Measurements from ENCODE around the gene GAL3ST2. TPM values are rescaled to one million over a fixed set of nuclear protein-coding genes. Genes with fewer than 3 reads are reported as not detected.
"Not testable (repeated sequence)": the region's sequence is repeated elsewhere in the genome, so short reads cannot be mapped to it uniquely, and the experiment has no call there.

The GAL3ST2 gene
- total and polyA plus RNA-seq, 4 donors: 0.40 TPM; not detected in 3

GRCh38 chr2:241788572-241788971 lies 11.9 kb downstream of the GAL3ST2 start:
- Histone ChIP-seq H3K27ac (ENCODE audit: low read depth in 1 of 2, low read length in 1 of 2) (no peak overlapping the region), H3K4me1 (ENCODE audit: control insufficient read depth in 5 of 5, insufficient read depth in 5 of 5, low read length in 5 of 5) (no peaks in the 10 kb centered on the region), H3K27me3 (ENCODE audit: control insufficient read depth in 3 of 3, insufficient read depth in 3 of 3, low read length in 2 of 3) (peaks cover 0 to 4% (median 3%) of the 10 kb centered on the region in 3 donors), H3K9ac (ENCODE audit: insufficient read depth in 1 of 2, low read length in 2 of 2) (no peak overlapping the region), H3K9me3 (ENCODE audit: control insufficient read depth in 4 of 4, insufficient read depth in 3 of 4, low read length in 3 of 4) (peaks cover 0 to 2% (median 0%) of the 10 kb centered on the region in 4 donors), H3K4me3 (no peak overlapping the region), H3K36me3 (ENCODE audit: control insufficient read depth in 4 of 4, insufficient read depth in 4 of 4, low read length in 4 of 4) (no peaks in the 10 kb centered on the region)
- TF ChIP-seq CTCF (IDR thresholded peaks at IDR 0.05; ENCODE audit: control extremely low read depth, extremely low read depth): no peak
- 44 to 56% methylated on average over 3 of the region's 3 CpGs for WGBS, 2 donors
- no peak for DNase-seq
- ATAC-seq (ENCODE audit: insufficient read depth, low FRiP score): no peak

GRCh38 chr2:241791385-241791784 lies 14.8 kb downstream of the GAL3ST2 start:
- WGBS, 2 donors: 73 to 87% methylated on average over 3 of the region's 3 CpGs
- not testable (repeated sequence) for H3K4me1 ChIP-seq (ENCODE audit: control insufficient read depth in 5 of 5, insufficient read depth in 5 of 5, low read length in 5 of 5); H3K9me3 ChIP-seq (ENCODE audit: control insufficient read depth in 4 of 4, insufficient read depth in 3 of 4, low read length in 3 of 4); H3K27me3 ChIP-seq (ENCODE audit: control insufficient read depth in 3 of 3, insufficient read depth in 3 of 3, low read length in 2 of 3); ATAC-seq (ENCODE audit: insufficient read depth, low FRiP score); H3K27ac ChIP-seq (ENCODE audit: low read depth in 1 of 2, low read length in 1 of 2); DNase-seq; H3K4me3 ChIP-seq; H3K9ac ChIP-seq (ENCODE audit: insufficient read depth in 1 of 2, low read length in 2 of 2); H3K36me3 ChIP-seq (ENCODE audit: control insufficient read depth in 4 of 4, insufficient read depth in 4 of 4, low read length in 4 of 4)

DNA sequence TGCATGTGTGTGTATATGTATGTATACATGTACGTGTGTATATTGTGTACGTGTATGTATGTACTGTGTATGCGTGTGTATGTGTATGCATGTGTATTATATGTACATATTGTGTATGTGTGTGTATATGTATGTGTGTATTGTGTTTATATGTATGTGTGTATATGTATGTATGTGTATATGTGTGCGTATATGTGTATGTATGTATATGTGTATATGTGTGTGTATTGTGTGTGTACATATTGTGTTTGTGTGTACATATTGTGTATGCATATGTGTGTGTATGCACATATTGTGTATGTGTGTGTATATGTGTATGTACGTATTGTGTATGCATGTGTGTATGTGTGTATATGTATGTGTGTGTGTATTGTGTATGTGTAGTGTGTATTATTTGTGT lies 16.8 kb downstream of the GAL3ST2 start:
- DNase-seq (no peak), ATAC-seq (ENCODE audit: insufficient read depth, low FRiP score) (no peak)
- TF ChIP-seq CTCF (IDR thresholded peaks at IDR 0.05; ENCODE audit: control extremely low read depth, extremely low read depth): no peak
- Histone ChIP-seq H3K27me3 (ENCODE audit: control insufficient read depth in 3 of 3, insufficient read depth in 3 of 3, low read length in 2 of 3) (peaks cover 0 to 4% (median 0%) of the 10 kb centered on the region in 3 donors), H3K9ac (ENCODE audit: insufficient read depth in 1 of 2, low read length in 2 of 2) (no peak overlapping the region), H3K9me3 (ENCODE audit: control insufficient read depth in 4 of 4, insufficient read depth in 3 of 4, low read length in 3 of 4) (peaks cover 0 to 2% (median 0%) of the 10 kb centered on the region in 4 donors), H3K36me3 (ENCODE audit: control insufficient read depth in 4 of 4, insufficient read depth in 4 of 4, low read length in 4 of 4) (no peaks in the 10 kb centered on the region), H3K27ac (ENCODE audit: low read depth in 1 of 2, low read length in 1 of 2) (no peak overlapping the region), H3K4me1 (ENCODE audit: control insufficient read depth in 5 of 5, insufficient read depth in 5 of 5, low read length in 5 of 5) (no peaks in the 10 kb centered on the region), H3K4me3 (no peak overlapping the region)
- 96 to 97% methylated on average over 5 of the region's 5 CpGs for WGBS, 2 donors

- Histone ChIP-seq H3K9me3 (ENCODE audit: control insufficient read depth in 4 of 4, insufficient read depth in 3 of 4, low read length in 3 of 4) (peaks cover 0 to 2% (median 0%) of the 10 kb centered on the region in 4 donors), H3K27ac (ENCODE audit: low read depth in 1 of 2, low read length in 1 of 2) (no peak overlapping the region), H3K36me3 (ENCODE audit: control insufficient read depth in 4 of 4, insufficient read depth in 4 of 4, low read length in 4 of 4) (no peaks in the 10 kb centered on the region), H3K9ac (ENCODE audit: insufficient read depth in 1 of 2, low read length in 2 of 2) (no peak overlapping the region), H3K27me3 (ENCODE audit: control insufficient read depth in 3 of 3, insufficient read depth in 3 of 3, low read length in 2 of 3) (peaks cover 0 to 4% (median 0%) of the 10 kb centered on the region in 3 donors), H3K4me1 (ENCODE audit: control insufficient read depth in 5 of 5, insufficient read depth in 5 of 5, low read length in 5 of 5) (no peaks in the 10 kb centered on the region), H3K4me3 (no peak overlapping the region)
- no peak for ATAC-seq (ENCODE audit: insufficient read depth, low FRiP score)
- 83 to 88% methylated on average over 9 to 10 of the region's 10 CpGs for WGBS, 2 donors
- no peak for TF ChIP-seq CTCF (IDR thresholded peaks at IDR 0.05; ENCODE audit: control extremely low read depth, extremely low read depth)
- DNase-seq: no peak
These were observed 17.7 kb downstream of the GAL3ST2 start for GRCh38 chr2:241794250-241794823.
